Nephron progenitor cell (in vitro differentiated cells): Measurements from ENCODE around the gene TMEM101.

Experiments used
- DNase-seq: peaks from one replicate; pipeline ENCODE4 v3.0.0; 2021
- H3K27ac Mint-ChIP-seq: 2 replicates; pipeline ENCODE4 v1.8.0; 2021; ENCODE audit warnings: mild to moderate bottlenecking, moderate library complexity, mixed read lengths
- H3K27me3 Mint-ChIP-seq: 2 replicates; pipeline ENCODE4 v1.8.0; 2021; ENCODE audit warnings: mild to moderate bottlenecking, low read depth, mixed read lengths; ENCODE audit not compliant: poor library complexity
- H3K36me3 Mint-ChIP-seq: 2 replicates; pipeline ENCODE4 v1.8.0; 2021; ENCODE audit warnings: low read depth, mixed read lengths
- H3K4me1 Mint-ChIP-seq: 2 replicates; pipeline ENCODE4 v1.8.0; 2021; ENCODE audit warnings: mixed read lengths
- H3K4me3 Mint-ChIP-seq: 2 replicates; pipeline ENCODE4 v1.8.0; 2021; ENCODE audit warnings: mild to moderate bottlenecking, moderate library complexity, mixed read lengths
- H3K9me3 Mint-ChIP-seq: 2 replicates; pipeline ENCODE4 v1.8.0; 2021; ENCODE audit warnings: mild to moderate bottlenecking, moderate library complexity, mixed read lengths
- TF ChIP-seq, protein P1 (sequence below): fragments of 200-600 bp; sonication (generic); IDR thresholded peaks from 2 replicates; pipeline ENCODE4 v1.5.0; 2021; ENCODE audit warnings: antibody characterized with exemption

The TMEM101 gene

DNA sequence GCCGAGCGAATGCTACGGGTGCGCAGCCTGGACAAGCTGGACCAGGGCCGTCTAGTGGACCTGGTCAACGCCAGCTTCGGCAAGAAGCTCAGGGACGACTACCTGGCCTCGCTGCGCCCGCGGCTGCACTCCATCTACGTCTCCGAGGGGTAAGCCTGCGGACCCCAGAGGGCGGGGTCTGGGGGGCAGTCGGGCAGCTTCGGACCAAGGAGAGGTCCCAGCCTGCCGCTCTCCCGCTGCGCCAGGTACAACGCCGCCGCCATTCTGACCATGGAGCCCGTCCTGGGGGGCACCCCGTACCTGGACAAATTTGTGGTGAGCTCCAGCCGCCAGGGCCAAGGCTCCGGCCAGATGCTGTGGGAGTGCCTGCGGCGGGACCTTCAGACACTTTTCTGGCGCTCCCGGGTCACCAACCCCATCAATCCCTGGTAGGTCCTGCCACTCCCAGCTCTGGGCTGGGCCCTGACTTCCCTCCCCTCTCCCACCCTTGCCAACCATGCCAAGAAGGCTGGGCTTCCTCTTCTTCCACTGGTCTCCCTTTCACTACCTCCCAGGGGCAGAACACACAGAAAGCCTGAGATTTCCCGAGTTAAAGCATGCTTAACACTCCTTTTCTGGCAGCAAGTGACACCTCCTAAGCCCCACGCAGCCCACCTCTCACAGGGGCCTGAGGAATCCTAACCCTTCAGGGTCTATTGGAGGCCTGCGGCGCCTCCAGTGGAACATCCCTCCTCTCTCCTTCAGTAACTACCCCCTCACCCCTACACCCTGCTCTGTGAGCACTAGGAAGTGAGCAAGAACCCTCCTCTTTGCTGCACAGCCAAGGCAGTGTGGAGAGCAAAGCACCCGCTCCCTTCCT, 7.2 kb downstream of the TMEM101 start:
- H3K4me3 Mint-ChIP-seq, result peak overlapping the region; percentile 88
- peaks cover 22% of the 10 kb centered on the region for H3K4me1 Mint-ChIP-seq
- DNase-seq, result no peak
- H3K27ac Mint-ChIP-seq, result no peak overlapping the region
- TF ChIP-seq, protein P1, sequence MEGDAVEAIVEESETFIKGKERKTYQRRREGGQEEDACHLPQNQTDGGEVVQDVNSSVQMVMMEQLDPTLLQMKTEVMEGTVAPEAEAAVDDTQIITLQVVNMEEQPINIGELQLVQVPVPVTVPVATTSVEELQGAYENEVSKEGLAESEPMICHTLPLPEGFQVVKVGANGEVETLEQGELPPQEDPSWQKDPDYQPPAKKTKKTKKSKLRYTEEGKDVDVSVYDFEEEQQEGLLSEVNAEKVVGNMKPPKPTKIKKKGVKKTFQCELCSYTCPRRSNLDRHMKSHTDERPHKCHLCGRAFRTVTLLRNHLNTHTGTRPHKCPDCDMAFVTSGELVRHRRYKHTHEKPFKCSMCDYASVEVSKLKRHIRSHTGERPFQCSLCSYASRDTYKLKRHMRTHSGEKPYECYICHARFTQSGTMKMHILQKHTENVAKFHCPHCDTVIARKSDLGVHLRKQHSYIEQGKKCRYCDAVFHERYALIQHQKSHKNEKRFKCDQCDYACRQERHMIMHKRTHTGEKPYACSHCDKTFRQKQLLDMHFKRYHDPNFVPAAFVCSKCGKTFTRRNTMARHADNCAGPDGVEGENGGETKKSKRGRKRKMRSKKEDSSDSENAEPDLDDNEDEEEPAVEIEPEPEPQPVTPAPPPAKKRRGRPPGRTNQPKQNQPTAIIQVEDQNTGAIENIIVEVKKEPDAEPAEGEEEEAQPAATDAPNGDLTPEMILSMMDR, result no peak
- no peaks in the 10 kb centered on the region for H3K9me3 Mint-ChIP-seq
- H3K36me3 Mint-ChIP-seq, result peaks cover 15% of the 10 kb centered on the region
- H3K27me3 Mint-ChIP-seq, result peaks cover 49% of the 10 kb centered on the region

DNA sequence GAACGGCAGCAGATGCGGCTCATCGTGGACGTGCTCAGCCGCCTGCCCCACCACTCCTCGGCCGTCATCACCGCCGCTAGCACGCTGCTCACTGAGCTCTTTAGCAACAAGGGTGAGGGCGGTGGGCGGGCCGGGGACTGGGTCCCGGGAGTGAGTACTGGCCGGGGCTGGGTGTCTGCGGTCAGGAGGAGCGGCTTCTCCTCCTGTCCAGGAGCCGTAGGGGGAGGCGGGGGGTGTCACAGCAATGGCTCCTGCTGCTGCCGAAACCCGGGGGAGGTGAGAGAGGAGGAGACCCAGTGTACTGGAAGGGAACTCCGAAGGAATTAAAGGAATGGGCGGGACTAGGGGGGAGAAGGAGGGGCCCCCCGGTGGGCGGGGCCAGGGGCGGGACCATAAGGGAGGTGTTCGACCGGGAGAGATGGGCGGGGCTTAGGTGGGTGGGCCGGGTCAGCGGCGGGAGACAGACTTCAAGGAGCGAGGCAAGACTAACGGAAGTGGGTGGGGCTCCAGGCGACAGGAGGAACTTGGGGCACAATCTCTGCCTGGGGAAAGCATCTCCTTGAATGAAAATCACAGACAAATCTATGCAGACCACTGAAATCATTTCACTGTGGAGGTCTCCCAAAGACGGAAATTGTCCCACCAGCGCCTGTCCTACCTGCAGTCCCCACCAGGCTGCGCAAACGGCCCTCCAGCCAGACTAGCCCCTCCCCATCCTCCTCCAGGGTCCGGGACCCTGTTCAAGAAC, 8.0 kb downstream of the TMEM101 start:
- Mint-ChIP-seq H3K9me3 (no peaks in the 10 kb centered on the region), H3K4me3 (peak overlapping the region; percentile 88), H3K4me1 (peaks cover 24% of the 10 kb centered on the region), H3K36me3 (peaks cover 15% of the 10 kb centered on the region), H3K27me3 (peaks cover 57% of the 10 kb centered on the region), H3K27ac (no peak overlapping the region)
- TF ChIP-seq, protein P1, result peak; percentile 70
- DNase-seq, result peak; percentile 99

DNA sequence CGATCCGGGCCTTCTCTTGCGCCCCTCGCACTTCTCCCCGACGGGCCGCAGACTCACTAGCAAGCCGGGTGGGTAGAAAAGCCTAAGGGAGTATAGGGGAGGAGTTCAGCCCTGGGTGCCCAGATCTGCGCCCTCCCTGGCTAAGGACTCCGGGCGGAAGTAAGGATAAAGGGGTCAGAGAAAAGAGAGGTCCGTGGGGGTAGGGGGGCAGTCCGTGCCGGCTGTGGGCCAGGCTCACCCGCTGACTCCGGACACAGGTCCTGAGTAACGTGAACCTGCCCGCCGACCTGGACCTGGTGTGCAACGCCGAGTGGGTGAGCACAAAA, 8.5 kb downstream of the TMEM101 start:
- DNase-seq, result no peak
- TF ChIP-seq, protein P1, result no peak
- Mint-ChIP-seq H3K4me1 (peaks cover 27% of the 10 kb centered on the region), H3K9me3 (no peaks in the 10 kb centered on the region), H3K27me3 (peaks cover 62% of the 10 kb centered on the region), H3K36me3 (peaks cover 10% of the 10 kb centered on the region), H3K4me3 (peak overlapping the region; percentile 88), H3K27ac (no peak overlapping the region)

DNA sequence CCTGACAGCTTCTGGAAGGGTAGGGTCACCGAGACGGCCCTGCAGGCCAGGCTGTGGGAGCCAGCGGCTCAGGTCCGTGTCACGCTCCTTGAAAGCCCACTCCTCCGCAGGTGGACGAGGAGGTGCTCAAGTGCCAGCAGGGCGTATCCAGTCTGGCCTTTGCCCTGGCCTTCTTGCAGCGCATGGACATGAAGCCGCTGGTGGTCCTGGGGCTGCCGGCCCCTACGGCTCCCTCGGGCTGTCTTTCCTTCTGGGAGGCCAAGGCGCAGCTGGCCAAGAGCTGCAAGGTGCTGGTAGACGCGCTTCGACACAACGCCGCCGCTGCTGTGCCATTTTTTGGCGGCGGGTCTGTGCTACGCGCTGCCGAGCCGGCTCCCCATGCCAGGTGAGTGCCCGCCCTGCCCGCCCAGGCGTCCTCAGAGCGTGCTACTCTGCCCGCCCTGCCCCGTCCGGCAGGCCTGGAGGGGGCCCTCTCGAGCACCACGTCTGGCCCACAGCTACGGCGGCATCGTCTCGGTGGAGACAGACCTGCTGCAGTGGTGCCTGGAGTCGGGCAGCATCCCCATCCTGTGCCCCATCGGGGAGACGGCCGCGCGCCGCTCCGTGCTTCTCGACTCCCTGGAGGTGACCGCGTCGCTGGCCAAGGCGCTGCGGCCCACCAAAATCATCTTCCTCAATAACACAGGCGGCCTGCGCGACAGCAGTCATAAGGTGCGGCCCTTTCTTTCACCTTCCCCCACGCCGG, 9.1 kb downstream of the TMEM101 start:
- Mint-ChIP-seq H3K36me3 (peaks cover 8% of the 10 kb centered on the region), H3K27ac (no peak overlapping the region), H3K27me3 (peaks cover 68% of the 10 kb centered on the region)

DNA sequence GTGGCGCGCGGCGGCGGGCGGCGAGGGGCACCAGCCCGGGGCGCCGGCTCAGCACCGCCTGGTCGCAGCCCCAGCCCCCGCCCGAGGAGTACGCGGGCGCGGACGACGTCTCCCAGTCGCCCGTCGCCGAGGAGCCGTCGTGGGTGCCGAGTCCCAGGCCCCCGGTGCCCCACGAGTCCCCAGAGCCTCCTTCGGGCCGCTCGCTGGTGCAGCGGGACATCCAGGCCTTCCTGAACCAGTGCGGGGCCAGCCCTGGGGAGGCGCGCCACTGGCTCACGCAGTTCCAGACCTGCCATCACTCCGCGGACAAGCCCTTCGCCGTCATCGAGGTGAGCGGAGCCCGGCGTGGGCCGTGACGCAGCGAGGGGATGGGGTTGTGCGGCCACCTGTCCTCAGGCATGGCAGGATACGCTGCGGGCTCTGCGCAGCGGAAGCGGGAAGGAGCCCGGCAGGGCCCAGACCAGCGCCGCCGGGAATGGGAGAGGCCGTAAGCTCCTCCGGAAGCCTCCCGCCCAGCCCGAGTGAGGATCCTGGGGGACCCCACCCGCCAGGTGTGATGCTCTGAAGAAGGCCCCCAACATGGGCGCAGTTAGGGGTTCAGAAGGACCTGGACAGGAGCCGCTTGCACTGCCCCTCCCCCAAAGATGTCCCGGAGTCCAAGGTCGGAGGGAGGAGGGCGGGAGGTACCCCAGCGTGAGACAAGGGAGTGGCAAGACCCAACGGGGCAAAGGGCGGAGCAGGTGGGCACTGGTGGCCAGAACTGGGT, 9.8 kb downstream of the TMEM101 start:
- peaks cover 4% of the 10 kb centered on the region for H3K36me3 Mint-ChIP-seq
- peak overlapping the region; percentile 38 for H3K4me3 Mint-ChIP-seq
- H3K27ac Mint-ChIP-seq, result no peak overlapping the region
- H3K4me1 Mint-ChIP-seq, result peaks cover 27% of the 10 kb centered on the region
- no peaks in the 10 kb centered on the region for H3K9me3 Mint-ChIP-seq
- DNase-seq, result peak; percentile 42
- TF ChIP-seq, protein P1, result no peak
- H3K27me3 Mint-ChIP-seq, result peaks cover 75% of the 10 kb centered on the region

More for the DNA sequence above, 9.1 kb downstream of the TMEM101 start:
- H3K4me1 Mint-ChIP-seq, result peaks cover 27% of the 10 kb centered on the region
- DNase-seq, result peak; percentile 46
- H3K9me3 Mint-ChIP-seq, result no peaks in the 10 kb centered on the region
- peak overlapping the region; percentile 88 for H3K4me3 Mint-ChIP-seq
- TF ChIP-seq, protein P1, result peak; percentile 12
